Activated CD8-positive, alpha-beta T cell treated with anti-CD3 and anti-CD28 coated beads, Interleukin-2, amount 10 ng/mL, durations not matched to agents 7 days and 5 days (primary cell): ENCODE results near the gene AP1G2. TPM values are rescaled to one million over a fixed set of nuclear protein-coding genes. Genes with fewer than 3 reads are reported as not detected.

ENCODE experiments used
- ATAC-seq: fragments of 150-1000 bp; cut with Tn5 transposase; one replicate; pipeline ENCODE4 v1.10.0; 2021; ENCODE audit warnings: moderate library complexity
- CTCF ChIA-PET: fragments of 350-600 bp; sonication (Branson Sonifier 250); formaldehyde crosslinking; loops from one replicate; lab custom pipeline; 2021; ENCODE audit warnings: antibody characterized with exemption; lab: Charles Lee
- POLR2A ChIA-PET: fragments of 350-600 bp; sonication (Branson Sonifier 250); formaldehyde crosslinking; loops from one replicate; lab custom pipeline; 2021; ENCODE audit warnings: antibody characterized with exemption; lab: Charles Lee
- DNase-seq: peaks from one replicate; pipeline ENCODE4 v3.0.0-alpha.2; 2020
- H3K27ac Mint-ChIP-seq: one replicate; pipeline ENCODE4 v1.8.0; 2021; ENCODE audit warnings: mild to moderate bottlenecking, mixed read lengths
- H3K27me3 Mint-ChIP-seq: one replicate; pipeline ENCODE4 v1.8.0; 2021; ENCODE audit warnings: low read depth, mixed read lengths
- H3K36me3 Mint-ChIP-seq: one replicate; pipeline ENCODE4 v1.8.0; 2021; ENCODE audit warnings: low read depth, mixed read lengths
- H3K4me1 Mint-ChIP-seq: one replicate; pipeline ENCODE4 v1.8.0; 2021; ENCODE audit warnings: low read depth, mixed read lengths
- H3K4me3 Mint-ChIP-seq: one replicate; pipeline ENCODE4 v1.8.0; 2021; ENCODE audit warnings: mild to moderate bottlenecking, mixed read lengths
- H3K9me3 Mint-ChIP-seq: one replicate; pipeline ENCODE4 v1.8.0; 2022; ENCODE audit warnings: mixed read lengths; ENCODE audit not compliant: insufficient read depth
- total RNA-seq, 2 experiments: library from RNA; stranded (reverse); gene quantifications; one replicate each; pipeline ENCODE4 v1.2.3, GENCODE V29; 2021

Gene AP1G2
- total RNA-seq, 2 experiments from 2014 or later = 267 to 276 TPM

DNA sequence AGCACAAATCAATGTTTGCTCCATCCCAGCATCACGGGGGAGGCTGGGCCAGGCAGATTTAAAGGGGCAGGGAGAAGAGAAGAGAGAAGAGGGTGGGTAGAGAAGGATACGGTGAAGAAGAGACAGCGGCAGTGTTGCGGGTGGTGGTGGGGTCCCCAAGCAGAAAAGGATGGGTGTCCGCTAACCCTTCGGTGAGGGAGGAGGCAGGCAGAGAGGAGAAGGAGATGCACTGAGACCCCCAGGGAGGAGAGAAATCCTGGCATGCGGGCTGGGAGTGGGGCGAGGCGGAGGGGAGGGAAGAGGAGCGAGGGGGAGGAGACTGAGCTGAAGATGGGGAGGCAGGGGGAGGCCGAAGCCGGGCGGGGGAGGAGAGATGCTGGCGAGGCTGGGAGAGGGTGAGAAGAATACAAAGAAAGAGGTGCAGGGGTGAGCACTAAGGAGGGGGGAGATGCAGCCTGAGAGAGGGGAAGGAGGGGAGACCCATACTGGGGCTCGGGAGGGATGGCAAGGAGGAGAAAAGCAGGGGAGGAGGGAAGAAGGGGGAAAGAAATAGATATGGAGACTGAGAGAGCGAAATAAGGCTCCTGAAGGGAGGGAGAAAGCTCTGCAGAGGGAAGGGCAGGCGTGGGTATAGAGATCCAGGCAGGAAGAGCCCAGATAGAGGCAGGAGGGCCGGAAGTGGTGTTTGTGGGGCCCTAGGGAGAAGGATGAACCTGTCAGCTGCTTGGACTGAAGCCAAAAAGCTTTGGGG lies 11.1 kb upstream of the AP1G2 start, which contains the start of gene JPH4:
Gene JPH4, minus strand, starts transcription at position 231 of the 751 bp plus-strand sequence. CDS start 1,337 bp downstream, outside the sequence.
- DNase-seq (peak; percentile 16), ATAC-seq (no peak)
- Mint-ChIP-seq H3K4me3 (no peak within 1 kb of the TSS), H3K27ac (no peak within 1 kb of the TSS), H3K36me3 (no peaks in the 10 kb centered on the region), H3K27me3 (peaks cover 57% of the 10 kb centered on the region), H3K4me1 (peaks cover 11% of the 10 kb centered on the region), H3K9me3 (no peaks in the 10 kb centered on the region)
- ChIA-PET POLR2A (no interaction called here), CTCF (interaction anchor here (0.8 kb wide), 1 partner anchor 53 kb away, joined by 3 read pairs; no protein-coding TSS in a partner anchor)

DNA sequence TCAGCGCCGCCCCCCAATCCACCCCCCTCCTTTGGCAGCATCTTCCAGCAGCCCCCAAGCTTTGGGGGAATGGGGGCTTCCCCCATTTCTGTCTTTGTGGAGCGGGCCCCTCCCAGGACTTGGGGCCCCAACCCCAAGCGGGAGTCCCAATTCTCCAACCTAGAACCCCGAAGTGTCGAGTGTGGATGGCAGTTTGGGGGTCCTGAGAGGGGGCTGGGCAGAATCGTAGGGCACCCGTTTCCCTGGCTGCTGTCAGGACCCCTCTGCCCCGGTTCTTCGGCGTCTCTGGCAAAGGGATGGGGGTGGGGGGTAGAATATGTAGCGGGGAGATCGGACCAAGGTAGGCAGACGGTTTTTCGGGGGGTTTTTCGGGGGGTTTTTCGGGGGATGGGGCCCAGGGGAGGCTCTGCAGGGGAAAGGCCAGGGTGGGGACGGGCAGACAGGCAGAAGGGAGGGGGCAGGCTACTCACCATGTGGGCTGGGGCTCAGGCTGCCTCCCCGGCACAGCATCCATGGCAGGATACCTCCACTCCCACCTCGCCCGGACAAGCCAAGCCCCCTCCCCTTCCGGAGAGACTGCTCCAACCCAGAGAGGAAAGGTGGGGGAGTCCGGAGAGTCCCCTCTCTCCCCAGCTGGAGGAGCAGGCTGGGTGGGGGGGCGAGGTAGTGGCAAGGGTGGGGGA lies 10.3 kb upstream of the AP1G2 start:
- ChIA-PET POLR2A (no interaction called here), CTCF (interaction anchor here (0.8 kb wide), 1 partner anchor 54 kb away, joined by 3 read pairs; no protein-coding TSS in a partner anchor)
- no peak for ATAC-seq
- H3K4me1 Mint-ChIP-seq = peaks cover 15% of the 10 kb centered on the region
- no peaks in the 10 kb centered on the region for H3K9me3 Mint-ChIP-seq
- no peak overlapping the region for H3K27ac Mint-ChIP-seq
- H3K4me3 Mint-ChIP-seq = no peak overlapping the region
- peaks cover 56% of the 10 kb centered on the region for H3K27me3 Mint-ChIP-seq
- DNase-seq = no peak
- no peaks in the 10 kb centered on the region for H3K36me3 Mint-ChIP-seq

DNA sequence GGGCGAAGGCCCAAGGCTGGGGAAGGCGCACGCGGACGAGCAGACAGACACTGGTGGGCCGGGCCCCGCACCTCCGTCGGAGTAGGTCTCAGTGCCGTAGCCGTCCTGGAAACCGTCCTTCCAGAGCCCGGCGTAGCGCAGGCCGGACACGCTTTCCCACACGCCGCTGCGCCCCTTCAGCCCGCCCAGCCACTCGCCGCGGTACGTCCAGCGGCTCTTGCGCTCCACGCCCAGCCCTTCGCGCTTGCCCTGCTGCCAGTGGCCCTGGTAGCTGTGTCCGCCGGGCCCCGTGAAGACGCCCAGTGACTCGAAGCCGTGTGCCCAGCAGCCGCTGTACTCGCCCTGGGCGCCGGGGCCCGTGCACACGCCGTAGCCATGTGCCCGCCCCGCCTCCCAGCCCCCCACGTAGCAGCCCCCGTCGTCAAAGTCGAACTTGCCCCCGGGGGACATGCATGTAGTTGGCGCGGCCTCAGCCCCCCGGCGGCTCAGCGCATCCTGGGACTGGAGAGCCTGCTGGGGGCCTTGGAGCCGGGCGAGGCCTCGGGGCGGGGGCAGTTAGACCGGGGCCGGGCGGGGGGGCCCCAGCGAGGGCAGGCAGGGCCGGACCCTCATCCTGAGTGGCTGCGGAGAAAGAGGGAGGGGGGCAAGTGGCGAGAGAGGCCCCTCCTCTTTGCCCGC lies 9.6 kb upstream of the AP1G2 start:
- peaks cover 58% of the 10 kb centered on the region for H3K27me3 Mint-ChIP-seq
- ChIA-PET POLR2A (no interaction called here), CTCF (no interaction called here)
- H3K4me3 Mint-ChIP-seq = peak overlapping the region; percentile 12
- H3K27ac Mint-ChIP-seq = no peak overlapping the region
- H3K4me1 Mint-ChIP-seq = peaks cover 22% of the 10 kb centered on the region
- ATAC-seq (peak; percentile 33), DNase-seq (peak; percentile 19)
- H3K9me3 Mint-ChIP-seq = no peaks in the 10 kb centered on the region
- H3K36me3 Mint-ChIP-seq = no peaks in the 10 kb centered on the region

DNA sequence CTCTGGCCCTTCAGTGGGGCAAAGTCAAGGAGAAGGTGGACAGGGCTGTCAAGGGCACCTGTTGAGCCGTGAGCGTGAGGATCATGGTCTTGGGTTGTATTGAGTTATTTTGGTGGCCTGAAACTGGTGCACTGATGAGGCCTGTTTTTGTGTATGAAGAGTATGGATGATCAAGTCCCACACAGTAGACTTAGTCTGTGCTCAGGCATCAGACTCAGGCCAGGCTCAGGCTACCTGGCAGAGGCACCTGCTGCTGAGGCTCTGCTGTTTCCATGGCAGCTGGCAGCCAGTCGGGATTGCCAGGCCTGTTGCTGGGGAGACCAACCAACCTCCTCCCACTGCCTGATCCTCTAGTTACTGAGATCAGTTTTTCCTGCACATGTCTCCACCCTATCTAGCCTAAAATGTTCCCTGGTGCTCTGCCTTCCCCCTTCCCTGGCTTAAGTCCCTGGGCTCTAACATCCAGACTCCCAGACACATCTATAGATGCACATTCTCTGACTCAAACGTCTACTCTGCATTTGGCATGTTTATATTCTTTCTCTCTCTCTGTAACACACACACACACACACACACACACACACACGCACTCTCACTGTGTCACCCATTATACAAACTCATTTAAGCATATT lies 5.9 kb upstream of the AP1G2 start:
- peaks cover 35% of the 10 kb centered on the region for H3K4me1 Mint-ChIP-seq
- H3K27me3 Mint-ChIP-seq = peaks cover 42% of the 10 kb centered on the region
- POLR2A ChIA-PET = no interaction called here
- H3K27ac Mint-ChIP-seq = no peak overlapping the region
- H3K9me3 Mint-ChIP-seq = no peaks in the 10 kb centered on the region
- CTCF ChIA-PET = interaction anchor here (1.3 kb wide), 2 partner anchors 14 to 15 kb away, joined by 6 to 8 read pairs; no protein-coding TSS in a partner anchor
- no peak for ATAC-seq
- H3K4me3 Mint-ChIP-seq = no peak overlapping the region
- no peaks in the 10 kb centered on the region for H3K36me3 Mint-ChIP-seq
- peak; percentile 14 for DNase-seq

DNA sequence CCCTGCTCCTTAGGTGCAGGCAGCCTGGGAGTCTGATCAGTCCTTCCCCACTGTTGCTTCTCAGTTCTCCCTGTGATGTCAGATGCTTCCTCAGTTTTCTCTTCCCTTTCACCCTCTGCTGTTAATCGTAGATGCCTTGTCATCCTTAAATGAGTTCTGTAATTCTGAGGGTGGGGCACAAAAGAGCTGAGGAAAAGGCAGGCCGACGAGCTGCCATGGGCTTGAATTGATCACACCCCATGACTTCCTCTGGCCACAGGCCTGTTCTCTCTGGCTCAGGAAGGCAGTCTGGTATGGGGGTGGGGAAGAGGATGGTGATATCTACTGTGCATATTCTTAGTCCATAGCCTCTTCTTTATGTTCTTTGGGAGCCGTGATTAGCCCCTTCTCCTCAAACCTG lies 5.2 kb upstream of the AP1G2 start:
- H3K4me3 Mint-ChIP-seq = no peak overlapping the region
- CTCF ChIA-PET = interaction anchor here (1.0 to 1.3 kb wide), 3 partner anchors 13 to 38 kb away, joined by 3 to 8 read pairs (median 6); no protein-coding TSS in a partner anchor
- H3K4me1 Mint-ChIP-seq = peaks cover 42% of the 10 kb centered on the region

GRCh38 chr14:23572524-23572828 lies 4.9 kb upstream of the AP1G2 start:
- Mint-ChIP-seq H3K36me3 (peaks cover 1% of the 10 kb centered on the region), H3K27ac (peak overlapping the region; percentile 21), H3K4me1 (peaks cover 46% of the 10 kb centered on the region), H3K4me3 (no peak overlapping the region), H3K9me3 (no peaks in the 10 kb centered on the region), H3K27me3 (peaks cover 33% of the 10 kb centered on the region)
- CTCF ChIA-PET = interaction anchor here (0.5 to 1.3 kb wide), 4 partner anchors 13 to 38 kb away, joined by 3 to 8 read pairs (median 5); no protein-coding TSS in a partner anchor
- POLR2A ChIA-PET = no interaction called here
- ATAC-seq = no peak
- no peak for DNase-seq

More for the DNA sequence above, 5.2 kb upstream of the AP1G2 start:
- no peak for ATAC-seq
- POLR2A ChIA-PET = no interaction called here
- Mint-ChIP-seq H3K9me3 (no peaks in the 10 kb centered on the region), H3K27ac (peak overlapping the region; percentile 21), H3K27me3 (peaks cover 36% of the 10 kb centered on the region), H3K36me3 (no peaks in the 10 kb centered on the region)
- DNase-seq = peak; percentile 17

GRCh38 chr14:23571701-23572523 lies 4.3 kb upstream of the AP1G2 start:
- no peak for DNase-seq
- CTCF ChIA-PET = interaction anchor here (0.5 to 1.5 kb wide), 6 partner anchors 12 to 60 kb away, joined by 3 to 8 read pairs (median 4); no protein-coding TSS in a partner anchor
- no peak for ATAC-seq
- POLR2A ChIA-PET = no interaction called here
- Mint-ChIP-seq H3K27me3 (peaks cover 30% of the 10 kb centered on the region), H3K4me1 (peaks cover 49% of the 10 kb centered on the region), H3K27ac (no peak overlapping the region), H3K4me3 (no peak overlapping the region), H3K36me3 (peaks cover 4% of the 10 kb centered on the region), H3K9me3 (no peaks in the 10 kb centered on the region)

GRCh38 chr14:23570806-23571483 lies 3.4 kb upstream of the AP1G2 start:
- Mint-ChIP-seq H3K36me3 (peaks cover 11% of the 10 kb centered on the region), H3K4me1 (peaks cover 49% of the 10 kb centered on the region), H3K4me3 (no peak overlapping the region), H3K27me3 (peaks cover 23% of the 10 kb centered on the region), H3K27ac (no peak overlapping the region), H3K9me3 (no peaks in the 10 kb centered on the region)
- ChIA-PET POLR2A (interaction anchor here (0.7 kb wide), 1 partner anchor 365 kb away, joined by 3 read pairs; no protein-coding TSS in a partner anchor), CTCF (interaction anchor here (1.5 kb wide), 1 partner anchor 11 kb away, joined by 5 read pairs; no protein-coding TSS in a partner anchor)
- DNase-seq (no peak), ATAC-seq (no peak)

DNA sequence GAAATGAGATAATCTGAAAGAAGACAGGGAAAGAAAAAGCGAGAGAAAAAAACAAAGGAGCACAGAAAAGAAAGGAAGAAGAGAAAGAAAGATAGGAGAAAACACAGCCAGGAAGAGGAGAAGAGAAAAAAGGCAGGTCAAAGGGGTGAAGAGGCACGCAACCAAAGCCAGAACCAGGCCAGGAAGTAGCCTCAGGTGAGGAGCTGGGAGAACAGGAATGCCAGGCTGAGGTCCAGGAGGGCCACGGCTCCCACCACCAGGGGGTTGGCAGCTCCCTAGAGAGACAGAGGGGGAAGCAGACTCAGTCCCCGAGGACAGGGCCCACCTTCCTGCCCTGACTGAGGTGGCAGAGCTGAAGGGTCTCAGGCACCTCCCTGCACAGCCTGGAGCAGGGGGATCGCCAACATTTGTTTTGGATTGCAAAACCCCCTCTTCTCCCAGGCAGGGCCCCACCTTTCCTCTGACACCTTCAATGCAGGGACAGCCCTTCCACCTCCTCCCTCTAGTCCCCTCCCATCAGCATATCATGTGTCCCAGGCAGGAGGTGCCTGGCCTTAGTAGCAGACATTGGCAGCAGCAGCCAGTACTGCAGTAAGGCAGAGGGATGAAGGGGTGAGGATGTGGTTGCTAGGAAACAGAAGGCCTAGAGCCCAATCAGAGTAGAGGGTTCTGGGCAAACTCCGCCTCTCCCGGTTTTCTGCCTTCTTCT lies 2.0 kb upstream of the AP1G2 start:
- peaks cover 13% of the 10 kb centered on the region for H3K27me3 Mint-ChIP-seq
- ATAC-seq = no peak
- CTCF ChIA-PET = interaction anchor here (0.6 to 3.2 kb wide), 6 partner anchors 9 to 248 kb away, joined by 3 to 20 read pairs (median 3); partner anchors contain the start of gene PABPN1
- no peak overlapping the region for H3K4me3 Mint-ChIP-seq
- POLR2A ChIA-PET = no interaction called here
- peaks cover 23% of the 10 kb centered on the region for H3K36me3 Mint-ChIP-seq
- no peaks in the 10 kb centered on the region for H3K9me3 Mint-ChIP-seq
- H3K27ac Mint-ChIP-seq = peak overlapping the region; percentile 46
- DNase-seq = no peak
- peaks cover 52% of the 10 kb centered on the region for H3K4me1 Mint-ChIP-seq
